T-helper 1 cell (primary cell): Measurements from ENCODE around the gene ERCC2.
"Not testable (repeated sequence)": the region's sequence is repeated elsewhere in the genome, so short reads cannot be mapped to it uniquely, and the experiment has no call there.

Experiments
- DNase-seq, 5 donors: peaks; one replicate each; pipeline ENCODE4 v3.0.0-alpha.2; 2012 to 2020

The ERCC2 gene

GRCh38 chr19:45352914-45353796 lies 17.2 kb downstream of the ERCC2 start:
- no peak for DNase-seq

DNA sequence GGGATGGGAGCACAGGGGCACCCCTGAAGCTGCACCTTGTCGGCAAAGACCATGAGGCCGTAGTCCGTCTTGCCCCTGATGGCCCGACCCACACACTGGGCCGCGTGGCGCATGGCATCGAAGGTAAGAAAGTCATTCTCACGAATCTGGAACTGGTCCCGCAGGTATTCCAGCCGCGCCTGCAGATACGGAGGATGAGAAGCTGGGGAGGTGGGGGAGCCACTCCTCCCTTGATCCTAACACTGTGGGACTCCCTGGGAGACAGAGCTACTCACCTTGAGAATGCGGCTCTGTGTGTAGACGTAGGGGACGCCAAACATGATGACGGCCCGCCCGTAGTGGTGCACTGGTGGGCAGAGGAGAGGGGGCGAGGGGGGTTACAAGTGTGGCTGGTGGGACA lies 17.9 kb downstream of the ERCC2 start:
- no peak for DNase-seq

- DNase-seq: no peak
Observed at GRCh38 chr19:45352062-45352461, 18.3 kb downstream of the ERCC2 start.

DNA sequence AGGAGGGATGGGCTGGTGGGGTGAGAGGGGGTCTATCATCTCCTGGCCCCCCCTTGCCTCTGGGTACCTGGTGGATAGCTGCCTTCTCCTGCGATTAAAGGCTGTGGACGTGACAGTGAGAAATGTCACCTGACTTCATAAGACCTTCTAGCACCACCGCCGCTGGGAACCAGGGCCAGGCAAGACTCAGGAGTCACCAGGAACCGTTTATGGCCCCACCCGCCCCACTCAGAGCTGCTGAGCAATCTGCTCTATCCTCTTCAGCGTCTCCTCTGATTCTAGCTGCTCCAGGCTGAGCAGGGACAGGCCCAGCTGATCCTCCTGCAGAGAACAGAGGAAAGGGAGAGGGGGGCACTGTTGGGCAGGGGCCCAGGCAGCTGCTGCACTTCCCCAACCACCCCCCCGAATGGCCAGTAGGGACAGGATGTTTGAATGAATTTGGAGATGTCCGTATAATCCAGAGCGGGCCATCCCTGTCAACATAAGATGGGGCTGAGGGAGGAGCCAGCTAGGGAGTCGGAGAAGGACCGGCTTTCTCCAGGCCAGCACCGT lies 18.9 kb downstream of the ERCC2 start:
- DNase-seq: no peak

DNA sequence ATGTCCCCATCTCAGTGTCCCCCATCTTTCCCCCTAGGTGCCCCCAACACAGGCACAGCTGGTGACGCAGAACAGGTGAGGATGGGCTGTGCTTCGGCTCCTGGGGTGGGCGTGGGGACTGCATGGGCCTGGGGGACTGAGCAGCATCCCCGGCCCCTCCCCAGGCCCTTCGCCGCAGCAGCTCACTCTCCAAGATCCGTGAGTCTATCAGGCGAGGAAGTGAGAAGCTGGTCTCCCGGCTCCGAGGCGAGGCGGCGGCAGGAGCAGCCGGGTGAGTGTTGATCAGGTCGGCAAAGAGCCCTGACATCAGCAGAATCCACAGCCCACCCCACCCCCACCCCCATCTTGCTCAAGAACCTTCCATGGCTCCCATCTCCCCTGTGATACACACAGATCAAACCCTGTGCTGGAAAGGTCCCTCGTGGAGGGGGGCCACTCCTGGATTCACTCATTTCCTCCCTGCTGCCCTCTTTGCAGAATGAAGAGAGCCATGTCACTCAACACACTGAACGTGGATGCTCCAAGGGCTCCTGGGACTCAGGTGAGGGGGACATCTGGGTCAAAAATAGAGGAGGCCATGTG lies 19.8 kb downstream of the ERCC2 start:
- no peak for DNase-seq

DNA sequence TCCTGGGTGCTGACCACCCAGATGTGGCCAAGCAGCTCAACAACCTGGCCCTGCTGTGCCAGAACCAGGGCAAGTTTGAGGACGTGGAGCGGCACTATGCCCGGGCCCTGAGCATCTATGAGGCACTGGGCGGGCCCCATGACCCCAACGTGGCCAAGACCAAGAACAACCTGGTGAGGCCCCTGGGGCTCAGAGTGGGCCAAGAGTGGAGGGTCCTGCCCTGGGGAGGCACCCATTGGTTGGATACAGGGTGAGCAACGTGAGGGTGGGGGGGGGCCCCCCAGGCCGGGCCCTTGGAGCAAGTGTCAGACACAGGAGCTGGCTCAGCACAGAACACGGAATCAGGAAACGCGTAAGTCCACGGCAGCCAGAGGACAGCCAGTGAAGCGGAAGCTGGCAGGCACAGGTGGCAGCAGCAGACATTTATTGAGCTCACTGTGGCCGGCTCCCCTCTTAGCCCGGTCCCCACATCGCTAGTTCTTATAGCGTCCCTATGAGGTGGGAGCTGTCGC lies 20.9 kb downstream of the ERCC2 start:
- no peak for DNase-seq

GRCh38 chr19:45349126-45349415 lies 21.3 kb downstream of the ERCC2 start:
- DNase-seq: no peak

- DNase-seq: no peak
Observed at GRCh38 chr19:45348367-45349125, 21.8 kb downstream of the ERCC2 start.

DNA sequence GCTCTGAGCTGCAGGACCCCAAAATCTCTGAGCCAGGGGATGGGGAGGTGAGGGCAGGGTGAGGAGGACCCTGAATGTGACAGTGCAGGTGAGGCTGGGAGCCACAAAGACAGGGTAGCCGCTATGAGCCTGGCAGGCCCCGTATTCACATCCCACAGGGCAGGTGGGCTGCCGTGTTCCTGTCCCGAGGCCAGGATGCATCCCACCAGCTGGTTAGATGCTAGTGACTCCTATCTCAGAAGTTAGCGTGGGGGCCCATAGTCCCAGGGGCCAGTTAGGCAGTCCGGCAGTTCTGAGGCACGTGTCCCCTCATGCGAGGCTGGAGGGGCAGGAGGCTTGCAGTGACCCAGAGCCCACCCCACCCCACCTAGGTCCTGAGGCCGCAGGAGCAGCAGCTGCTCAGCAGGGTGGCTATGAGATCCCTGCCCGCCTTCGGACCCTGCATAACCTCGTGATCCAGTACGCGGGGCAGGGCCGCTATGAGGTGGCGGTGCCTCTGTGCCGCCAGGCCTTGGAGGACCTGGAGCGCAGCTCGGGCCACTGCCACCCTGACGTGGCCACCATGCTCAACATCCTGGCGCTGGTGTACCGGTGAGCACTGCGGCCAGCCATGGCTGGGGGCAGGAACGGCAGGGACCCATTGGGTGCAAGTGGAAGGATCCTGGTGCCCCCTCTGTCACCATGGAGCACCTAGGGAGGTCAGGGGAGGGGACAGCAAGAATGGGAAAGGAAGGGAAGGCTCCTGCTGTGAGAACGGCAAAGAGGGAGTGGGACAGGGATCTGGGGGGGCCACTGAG lies 22.6 kb downstream of the ERCC2 start:
- no peak for DNase-seq

GRCh38 chr19:45346449-45346848 lies 23.9 kb downstream of the ERCC2 start:
- DNase-seq: no peak

GRCh38 chr19:45345506-45345860 lies 24.9 kb downstream of the ERCC2 start:
- DNase-seq: no peak

- no peak for DNase-seq
Observed at GRCh38 chr19:45344621-45345505, 25.5 kb downstream of the ERCC2 start.

- no peak for DNase-seq
Observed at GRCh38 chr19:45342911-45343310, 27.5 kb downstream of the ERCC2 start.

DNA sequence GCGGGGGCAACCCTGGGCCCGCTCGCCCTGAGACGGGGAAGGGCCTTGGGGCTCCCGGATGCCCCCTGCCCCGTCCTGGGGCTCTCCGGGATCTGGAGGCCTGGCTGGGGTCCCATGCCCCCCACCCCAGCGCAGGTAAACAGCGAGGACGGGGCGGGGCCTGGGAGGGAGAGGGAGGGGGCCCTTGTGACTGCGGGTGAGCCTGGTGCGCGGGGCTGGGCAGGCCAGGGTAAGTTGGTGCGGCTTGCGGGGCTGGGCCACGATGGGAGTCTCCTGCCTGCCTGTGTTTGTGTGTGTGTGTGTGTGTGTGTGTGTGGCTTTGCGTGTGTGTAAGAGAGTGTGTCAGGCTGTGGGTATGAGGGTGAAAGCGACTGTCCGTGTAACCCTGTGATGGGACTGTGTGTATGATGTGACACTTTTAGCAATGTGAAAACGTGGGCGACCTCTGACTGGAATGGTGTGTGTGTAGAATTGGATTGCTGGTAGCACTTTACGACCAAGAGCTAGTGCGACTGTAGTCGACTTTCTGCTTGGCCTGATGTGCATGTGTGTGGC lies 29.4 kb downstream of the ERCC2 start:
- no peak for DNase-seq

DNA sequence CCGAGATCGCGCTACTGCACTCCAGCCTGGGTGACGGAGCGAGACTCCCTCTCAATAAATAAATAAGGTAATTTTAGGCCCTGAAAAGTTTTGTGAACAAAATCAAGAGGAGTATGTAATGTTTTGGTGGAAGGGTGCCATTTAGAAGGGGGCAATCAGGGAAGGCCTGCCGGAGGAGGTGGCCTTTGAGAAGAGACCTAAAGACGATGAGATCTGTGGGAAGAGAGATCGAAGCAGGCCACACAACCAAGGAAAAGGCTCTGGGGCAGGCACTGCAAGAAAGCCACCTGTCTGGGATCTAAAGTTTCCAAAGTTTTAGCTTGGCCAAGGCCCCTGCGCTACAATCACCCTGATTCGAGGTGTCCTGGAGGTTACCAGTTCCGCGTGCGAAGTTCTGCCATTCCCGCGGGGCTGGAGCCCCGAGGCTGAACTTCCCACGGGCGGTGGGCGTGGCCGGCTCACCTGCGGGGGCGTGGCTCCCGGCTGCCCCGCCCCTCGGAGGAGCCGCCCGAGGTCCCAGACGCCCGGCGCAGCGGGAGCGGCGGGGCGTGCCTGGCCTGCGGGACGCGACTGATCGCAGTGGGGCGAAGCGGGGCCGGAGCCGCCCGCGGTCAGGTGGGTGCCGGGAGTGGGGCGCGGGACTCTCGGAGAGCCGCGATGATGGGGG lies 30.0 kb downstream of the ERCC2 start, which contains the start of gene KLC3:
TSS of gene KLC3 (plus strand) at position 519 of the 667 bp plus-strand sequence. CDS start 4,792 bp downstream, outside the sequence.
- DNase-seq: peak in 2 of 5 donors; percentile 13 to 47

DNA sequence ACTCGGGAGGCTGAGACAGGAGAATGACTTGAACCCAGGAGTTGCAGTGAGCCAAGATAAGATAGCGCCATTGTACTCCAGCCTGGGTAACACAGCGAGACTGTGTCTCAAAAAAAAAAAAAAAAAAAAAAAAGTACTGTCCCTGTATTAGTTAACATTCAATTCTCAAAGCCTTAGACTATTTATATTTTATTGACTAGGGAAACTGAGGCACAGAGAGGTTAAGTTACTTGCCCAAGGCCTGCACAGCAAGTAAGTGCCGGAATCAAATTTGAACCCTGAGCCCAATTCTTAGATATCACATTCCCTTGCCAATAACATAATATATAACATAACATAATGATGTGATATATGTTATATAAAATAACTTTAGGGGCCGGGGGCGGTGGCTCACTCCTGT lies 30.7 kb downstream of the ERCC2 start:
- no peak for DNase-seq

- no peak for DNase-seq
Observed at GRCh38 chr19:45336696-45337251, 33.6 kb downstream of the ERCC2 start.

- DNase-seq: not testable (repeated sequence)
Observed at GRCh38 chr19:45334881-45335280, 35.5 kb downstream of the ERCC2 start.

GRCh38 chr19:45333609-45334303 lies 36.6 kb downstream of the ERCC2 start:
- no peak for DNase-seq
